KG1 (cell line): ENCODE data around the gene RNF145.

Experiments used
- DNase-seq: peaks from one replicate; lab custom pipeline; 2025; lab: John Stamatoyannopoulos, UW

The RNF145 gene

DNA sequence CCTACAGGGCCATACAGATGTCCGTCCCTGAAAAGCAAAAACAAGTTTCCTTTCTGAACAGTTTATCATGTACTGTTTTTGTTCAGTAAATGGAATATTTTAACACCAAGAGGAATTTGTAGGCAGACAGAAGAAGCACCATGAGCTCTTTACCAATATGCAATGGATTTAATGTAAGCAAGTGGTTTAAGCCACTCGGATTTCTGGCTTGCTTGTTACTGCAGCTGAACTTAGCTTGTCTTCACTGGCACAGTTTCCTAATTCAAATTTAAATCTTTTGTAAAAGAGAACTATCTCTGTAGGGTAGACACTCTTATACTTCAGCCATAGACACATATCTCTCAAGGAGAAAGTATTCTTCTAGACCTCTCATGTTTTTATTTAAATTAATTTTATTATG lies 96.9 kb downstream of the RNF145 start:
- DNase-seq, result no peak
